MG63 (cell line): ENCODE data around the gene OR2D2. TPM values are rescaled to one million over a fixed set of nuclear protein-coding genes. Genes with fewer than 3 reads are reported as not detected.
"Not testable (repeated sequence)": the region's sequence is repeated elsewhere in the genome, so short reads cannot be mapped to it uniquely, and the experiment has no call there.

Source experiments
- DNase-seq: peaks from one replicate; pipeline ENCODE4 v3.0.0-alpha.2; 2020
- H3K27me3 ChIP-seq: fragments of 250-450 bp; sonication (Bioruptor Pico); 2 replicates; pipeline ENCODE4 v1.5.1; 2020; ENCODE audit warnings: mild to moderate bottlenecking, moderate library complexity
- H3K36me3 ChIP-seq: fragments of 250-450 bp; sonication (Bioruptor Pico); 2 replicates; pipeline ENCODE4 v1.5.1; 2020; ENCODE audit warnings: mild to moderate bottlenecking, moderate library complexity
- H3K4me3 ChIP-seq: fragments of 250-450 bp; sonication (Bioruptor Pico); 2 replicates; pipeline ENCODE4 v1.5.1; 2020; ENCODE audit warnings: mild to moderate bottlenecking, moderate library complexity
- H3K9me3 ChIP-seq: fragments of 250-450 bp; sonication (Bioruptor Pico); 2 replicates; pipeline ENCODE4 v1.5.1; 2020; ENCODE audit warnings: mild to moderate bottlenecking, moderate library complexity
- total RNA-seq: library from RNA; depleted of rRNA; stranded (reverse); fragments of >200 nt; shearing (Covaris generic); gene quantifications from 2 replicates; pipeline ENCODE4 v1.2.3, GENCODE V29; 2014; ENCODE audit warnings: low replicate concordance

The OR2D2 gene
- total RNA-seq, 1 experiment from 2014 or later, result not detected

- no peaks in the 10 kb centered on the region for H3K36me3 ChIP-seq
- DNase-seq, result no peak
- H3K27me3 ChIP-seq, result no peaks in the 10 kb centered on the region
- no peaks in the 10 kb centered on the region for H3K9me3 ChIP-seq
- no peak overlapping the region for H3K4me3 ChIP-seq
These were observed 2.7 kb upstream of the OR2D2 start for GRCh38 chr11:6895010-6895409.

DNA sequence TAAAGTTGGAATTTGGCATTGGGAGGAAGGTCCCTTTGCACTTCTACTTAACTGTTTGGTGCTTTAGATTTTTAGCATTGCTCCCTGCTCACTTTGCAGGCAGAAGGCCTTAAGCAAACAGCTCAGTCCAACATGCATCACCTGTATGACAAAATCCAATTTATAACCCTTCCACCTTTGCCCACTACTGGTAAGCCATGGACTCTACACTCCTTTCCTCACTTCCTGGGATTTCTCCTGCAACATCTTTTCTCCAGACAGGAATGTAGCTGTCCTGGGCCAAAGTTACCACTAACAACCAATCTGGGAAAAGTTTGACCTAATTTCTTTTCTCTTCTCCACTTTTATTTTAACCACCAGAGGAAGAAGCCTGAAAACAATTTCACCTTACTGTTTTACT is 1.8 kb upstream of the OR2D2 start:
- H3K9me3 ChIP-seq, result no peaks in the 10 kb centered on the region

DNA sequence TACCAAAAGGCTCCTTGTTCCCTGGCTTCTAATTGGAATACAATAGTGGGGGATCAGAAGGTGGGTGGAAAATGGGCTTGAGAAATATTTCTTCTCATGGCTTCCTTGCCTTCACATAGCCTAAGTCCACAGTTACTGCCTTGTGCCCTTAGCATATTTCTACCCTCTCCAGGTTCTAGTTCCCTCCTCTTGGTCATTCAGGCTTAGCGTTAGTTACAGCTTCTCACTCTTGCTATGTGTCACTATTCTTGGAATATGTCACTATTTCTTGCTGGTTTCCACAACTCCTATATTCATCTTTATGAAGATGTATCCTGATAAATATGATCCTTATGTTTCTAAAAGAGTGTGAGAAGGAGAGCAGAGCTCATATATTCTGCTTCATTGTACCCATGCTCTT is 2.5 kb downstream of the OR2D2 start:
- no peaks in the 10 kb centered on the region; the same call in 1 of the 2 replicates for H3K9me3 ChIP-seq
- no peaks in the 10 kb centered on the region for H3K27me3 ChIP-seq
- DNase-seq, result no peak
- no peak overlapping the region for H3K4me3 ChIP-seq
- H3K36me3 ChIP-seq, result no peaks in the 10 kb centered on the region

More for the DNA sequence above, 1.8 kb upstream of the OR2D2 start:
- no peaks in the 10 kb centered on the region for H3K27me3 ChIP-seq
- no peak for DNase-seq
- no peaks in the 10 kb centered on the region for H3K36me3 ChIP-seq
- H3K4me3 ChIP-seq, result no peak overlapping the region

- H3K9me3 ChIP-seq, result no peaks in the 10 kb centered on the region; the same call in 1 of the 2 replicates
- H3K36me3 ChIP-seq, result no peaks in the 10 kb centered on the region
- no peak for DNase-seq
- H3K27me3 ChIP-seq, result peaks cover 3% of the 10 kb centered on the region; the same call in 1 of the 2 replicates
- no peak overlapping the region for H3K4me3 ChIP-seq
These were observed 3.5 kb downstream of the OR2D2 start for GRCh38 chr11:6888830-6889229.

DNA sequence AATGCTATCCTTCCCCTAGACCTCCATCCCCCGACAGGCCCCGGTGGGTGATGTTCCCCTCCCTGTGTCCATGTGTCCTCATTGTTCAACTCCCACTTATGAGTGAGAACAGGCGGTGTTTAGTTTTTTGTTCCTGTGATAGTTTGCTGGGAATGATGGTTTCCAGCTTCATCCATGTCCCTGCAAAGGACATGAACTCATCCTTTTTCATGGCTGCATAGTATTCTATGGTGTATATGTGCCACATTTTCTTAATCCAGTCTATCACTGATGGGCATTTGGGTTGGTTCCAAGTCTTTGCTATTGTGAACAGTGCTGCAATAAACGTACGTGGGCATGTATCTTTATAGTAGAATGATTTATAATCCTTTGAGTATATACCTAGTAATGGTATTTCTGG is 4.6 kb downstream of the OR2D2 start:
- not testable (repeated sequence) for DNase-seq, H3K36me3 ChIP-seq, H3K27me3 ChIP-seq, H3K4me3 ChIP-seq, H3K9me3 ChIP-seq

DNA sequence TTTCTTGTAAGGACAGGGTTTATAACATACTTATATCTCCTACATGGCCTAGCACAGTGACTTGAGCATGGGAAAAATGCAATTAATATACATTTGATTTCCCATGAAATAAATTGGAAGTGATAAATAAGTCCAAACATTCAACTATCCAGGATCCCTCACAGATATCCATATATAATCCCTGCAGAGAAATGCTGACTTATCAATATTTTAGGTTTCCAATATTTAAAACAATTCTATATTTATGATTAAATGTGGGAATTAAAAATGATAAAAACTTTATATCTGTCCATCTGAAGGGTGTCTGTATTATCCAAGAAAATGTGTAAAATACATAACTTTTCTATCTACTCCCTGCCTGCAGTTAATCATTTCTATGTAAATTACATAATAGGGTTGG is 9.5 kb downstream of the OR2D2 start:
- Histone ChIP-seq H3K27me3 (peaks cover 3% of the 10 kb centered on the region; the same call in 1 of the 2 replicates), H3K36me3 (no peaks in the 10 kb centered on the region), H3K9me3 (peaks cover 2% of the 10 kb centered on the region; the same call in 1 of the 2 replicates), H3K4me3 (no peak overlapping the region)
- DNase-seq, result no peak

GRCh38 chr11:6876914-6877313 is 15.4 kb downstream of the OR2D2 start:
- no peak for DNase-seq
- Histone ChIP-seq H3K9me3 (peaks cover 2% of the 10 kb centered on the region; the same call in 1 of the 2 replicates), H3K27me3 (no peaks in the 10 kb centered on the region), H3K36me3 (no peaks in the 10 kb centered on the region), H3K4me3 (no peak overlapping the region)

DNA sequence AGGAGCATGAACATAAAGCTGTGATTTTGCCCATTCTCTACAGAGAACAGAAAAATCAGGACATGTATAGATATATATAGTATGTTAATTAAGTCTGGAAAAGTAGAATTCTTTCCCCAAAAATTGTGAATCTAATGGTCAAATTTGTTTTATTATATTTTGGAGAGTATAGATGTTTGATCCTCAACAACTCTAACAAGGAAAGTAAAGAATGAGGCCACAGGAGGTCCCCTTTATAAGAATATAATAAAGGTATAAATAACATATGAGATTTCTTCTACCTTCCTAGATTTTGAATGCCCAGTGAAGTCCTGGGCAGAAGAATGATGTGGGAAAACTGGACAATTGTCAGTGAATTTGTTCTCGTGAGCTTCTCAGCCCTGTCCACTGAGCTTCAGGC is 16.0 kb downstream of the OR2D2 start, which contains the start of gene OR10A4:
Gene OR10A4 (plus strand): TSS at position 301 of the 400 bp plus-strand sequence. CDS start 23 bp downstream, at position 324.
- H3K36me3 ChIP-seq, result no peaks in the 10 kb centered on the region
- H3K27me3 ChIP-seq, result no peaks in the 10 kb centered on the region
- H3K4me3 ChIP-seq, result no peak within 1 kb of the TSS
- peaks cover 2% of the 10 kb centered on the region; the same call in 1 of the 2 replicates for H3K9me3 ChIP-seq
- DNase-seq, result no peak

GRCh38 chr11:6875761-6876160 is 16.5 kb downstream of the OR2D2 start:
- DNase-seq, result no peak

GRCh38 chr11:6871278-6871677 is 21.0 kb downstream of the OR2D2 start:
- no peaks in the 10 kb centered on the region for H3K9me3 ChIP-seq
- H3K36me3 ChIP-seq, result no peaks in the 10 kb centered on the region
- no peak for DNase-seq
- no peaks in the 10 kb centered on the region for H3K27me3 ChIP-seq
- no peak overlapping the region for H3K4me3 ChIP-seq

More at GRCh38 chr11:6875761-6876160, 16.5 kb downstream of the OR2D2 start:
- no peak overlapping the region for H3K4me3 ChIP-seq
- H3K9me3 ChIP-seq, result peaks cover 2% of the 10 kb centered on the region; the same call in 1 of the 2 replicates
- H3K36me3 ChIP-seq, result no peaks in the 10 kb centered on the region
- H3K27me3 ChIP-seq, result no peaks in the 10 kb centered on the region

DNA sequence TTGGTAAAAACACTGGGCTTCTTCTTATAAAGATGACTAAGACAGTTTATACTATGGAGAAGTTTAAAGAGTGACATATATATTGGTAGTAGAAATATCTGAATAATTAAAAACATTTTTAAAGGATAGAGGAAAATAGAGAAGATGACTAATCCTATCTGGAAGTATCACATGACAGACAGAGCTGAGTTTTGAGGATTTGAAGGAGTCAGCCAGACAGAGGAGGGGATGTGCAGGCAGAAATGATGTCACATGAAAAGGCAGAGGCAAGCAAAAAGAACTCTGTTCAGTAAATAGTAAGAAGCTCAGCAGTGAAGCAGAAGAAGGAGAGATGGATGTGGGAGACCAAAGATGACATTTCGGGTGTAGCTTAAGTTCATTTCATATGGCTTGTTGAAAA is 27.9 kb downstream of the OR2D2 start:
- DNase-seq, result peak; percentile 4
- H3K4me3 ChIP-seq, result no peak overlapping the region
- H3K36me3 ChIP-seq, result no peaks in the 10 kb centered on the region
- H3K27me3 ChIP-seq, result no peaks in the 10 kb centered on the region
- H3K9me3 ChIP-seq, result no peaks in the 10 kb centered on the region

GRCh38 chr11:6862961-6863360 is 29.3 kb downstream of the OR2D2 start, which contains the start of gene OR10A2:
OR10A2 (plus strand) TSS chr11:6863057; CDS start chr11:6869755, 6,698 bp downstream.
- Histone ChIP-seq H3K9me3 (no peaks in the 10 kb centered on the region), H3K36me3 (no peaks in the 10 kb centered on the region), H3K4me3 (no peak within 1 kb of the TSS), H3K27me3 (no peaks in the 10 kb centered on the region)
- DNase-seq, result peak; percentile 39

DNA sequence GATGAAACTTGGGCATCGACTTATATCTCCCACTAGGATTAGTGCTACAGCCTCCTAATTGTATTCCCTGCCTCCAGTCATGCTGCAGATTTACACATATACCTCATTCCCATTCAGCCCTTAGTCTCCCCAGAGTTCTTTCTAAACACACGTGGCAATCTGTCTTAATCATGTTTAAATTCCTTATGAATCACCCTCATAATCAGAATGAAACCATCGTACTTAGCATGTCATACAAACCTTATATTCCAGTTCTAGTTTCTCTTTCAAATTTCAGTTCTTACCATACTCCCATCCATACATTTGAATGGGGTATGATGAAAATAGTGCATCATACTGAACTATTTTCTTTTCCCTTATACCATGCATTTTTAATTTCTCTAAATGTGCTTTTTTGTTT is 35.4 kb downstream of the OR2D2 start:
- Histone ChIP-seq H3K4me3 (no peak overlapping the region), H3K36me3 (no peaks in the 10 kb centered on the region), H3K9me3 (no peaks in the 10 kb centered on the region), H3K27me3 (no peaks in the 10 kb centered on the region)
- no peak for DNase-seq

DNA sequence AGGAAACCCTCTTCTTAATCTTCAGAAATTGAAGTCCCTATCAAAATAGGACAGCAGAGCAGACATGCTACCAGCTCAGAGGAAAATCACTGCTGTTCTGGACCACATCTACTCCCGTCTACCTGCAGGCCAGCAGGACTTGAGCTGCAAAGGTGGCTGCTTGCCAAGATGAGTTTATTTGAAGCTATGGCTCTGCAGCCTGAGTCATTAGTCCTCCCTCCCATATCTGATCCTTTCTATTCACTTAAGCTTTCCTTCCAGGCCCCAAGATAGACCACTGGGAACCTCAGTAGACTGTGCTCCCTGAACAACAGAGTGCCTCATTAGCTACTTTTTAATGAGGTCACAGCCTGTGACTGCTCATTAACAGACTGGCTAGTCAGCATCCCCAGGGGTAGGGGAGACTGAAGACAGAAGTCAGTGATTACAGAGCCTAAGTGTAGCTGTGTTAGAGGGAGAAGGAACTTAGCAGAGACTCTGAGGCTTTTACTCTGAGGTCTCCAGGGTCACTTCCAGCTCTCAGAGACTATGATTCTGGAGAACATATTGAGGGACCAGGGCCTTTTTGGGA is 36.2 kb downstream of the OR2D2 start:
- Histone ChIP-seq H3K4me3 (no peak overlapping the region), H3K9me3 (no peaks in the 10 kb centered on the region), H3K36me3 (no peaks in the 10 kb centered on the region), H3K27me3 (no peaks in the 10 kb centered on the region)
- DNase-seq, result peak; percentile 32

DNA sequence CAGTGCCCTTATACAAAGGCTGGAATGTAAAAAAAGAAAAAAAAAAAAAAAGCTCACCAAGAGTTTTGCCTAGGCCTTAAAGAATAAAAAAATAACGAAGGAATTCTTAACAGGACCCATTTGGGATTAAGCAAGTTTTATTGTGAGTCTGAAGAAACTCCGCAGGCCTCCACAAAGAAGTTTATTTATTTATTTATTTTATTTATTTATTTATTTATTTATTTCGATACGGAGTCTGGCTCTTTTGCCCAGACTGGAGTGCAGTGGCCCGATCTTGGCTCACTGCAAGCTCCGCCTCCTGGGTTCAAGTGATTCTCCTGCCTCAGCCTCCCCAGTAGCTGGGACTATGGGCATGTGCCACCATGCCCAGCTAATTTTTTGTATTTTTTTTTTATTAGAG is 37.5 kb downstream of the OR2D2 start:
- DNase-seq, H3K9me3 ChIP-seq, H3K4me3 ChIP-seq, H3K27me3 ChIP-seq, H3K36me3 ChIP-seq: not testable (repeated sequence)

GRCh38 chr11:6850526-6850925 is 41.8 kb downstream of the OR2D2 start:
- DNase-seq, result no peak
- no peaks in the 10 kb centered on the region for H3K27me3 ChIP-seq
- no peaks in the 10 kb centered on the region for H3K9me3 ChIP-seq
- H3K4me3 ChIP-seq, result no peak overlapping the region
- H3K36me3 ChIP-seq, result no peaks in the 10 kb centered on the region

DNA sequence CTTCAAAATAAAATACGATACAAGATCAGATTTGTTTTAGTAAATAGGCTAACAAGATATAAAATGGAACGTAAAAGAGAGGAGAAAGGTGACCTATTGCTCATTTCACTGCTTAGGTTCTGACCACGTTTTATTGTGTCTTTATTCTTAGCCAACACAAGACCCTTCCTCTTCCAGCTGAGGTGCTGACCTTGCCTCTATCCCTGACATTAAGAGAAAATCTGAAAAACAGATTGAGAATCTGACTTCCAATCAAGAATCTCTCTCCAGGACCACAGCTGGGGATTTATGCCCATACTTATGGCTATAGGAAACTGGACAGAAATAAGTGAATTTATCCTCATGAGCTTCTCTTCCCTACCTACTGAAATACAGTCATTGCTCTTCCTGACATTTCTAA is 46.9 kb downstream of the OR2D2 start, which contains the start of gene OR10A5:
Gene OR10A5 (plus strand): TSS at position 301 of the 400 bp plus-strand sequence. CDS start 0 bp downstream, at position 301.
- no peak within 1 kb of the TSS for H3K4me3 ChIP-seq
- DNase-seq, result no peak
- no peaks in the 10 kb centered on the region for H3K27me3 ChIP-seq
- no peaks in the 10 kb centered on the region for H3K9me3 ChIP-seq
- H3K36me3 ChIP-seq, result no peaks in the 10 kb centered on the region

DNA sequence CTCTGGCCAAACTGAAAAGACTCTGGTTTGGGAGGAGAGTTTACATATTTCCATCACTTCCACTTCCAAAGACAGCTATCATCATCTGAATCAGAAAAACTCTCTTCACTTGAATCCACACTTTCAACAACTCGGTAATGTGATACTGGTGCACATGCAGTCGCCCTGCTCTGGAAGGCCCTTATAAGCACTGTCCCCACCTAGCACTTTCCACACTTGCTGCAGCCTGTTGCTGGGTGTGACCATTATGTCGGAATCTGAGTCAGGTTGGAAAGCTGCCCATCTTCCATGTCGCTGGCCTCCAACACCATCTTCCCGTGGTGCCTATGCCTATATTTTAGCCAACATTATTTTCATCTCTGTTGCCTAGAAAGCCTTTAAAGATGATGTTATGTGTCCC is 47.9 kb downstream of the OR2D2 start:
- Histone ChIP-seq H3K9me3 (no peaks in the 10 kb centered on the region), H3K36me3 (no peaks in the 10 kb centered on the region), H3K4me3 (no peak overlapping the region), H3K27me3 (no peaks in the 10 kb centered on the region)
- DNase-seq, result no peak
